Measurements from ENCODE around the gene DHRS1. TPM values are rescaled to one million over a fixed set of nuclear protein-coding genes. Genes with fewer than 3 reads are reported as not detected.

The DHRS1 gene
- total RNA-seq, 1 experiment from 2014 or later = 41.4 TPM

GRCh38 chr14:24262821-24263733, 36.5 kb downstream of the DHRS1 start, which contains the start of gene TGM1:
Gene TGM1, minus strand, starts transcription at chr14:24263177. Its CDS starts 825 bp downstream, at chr14:24262352.
- DNase-seq = peak in 1 of 2 experiments; percentile 29
- Histone ChIP-seq H2AFZ (no peak within 1 kb of the TSS), H3K9me2 (ENCODE audit: insufficient read depth) (no peaks in the 10 kb centered on the region), H3K4me1 (replicated peaks; ENCODE audit: insufficient read depth) (no peaks in the 10 kb centered on the region), H4K20me1 (ENCODE audit: insufficient read depth) (no peaks in the 10 kb centered on the region), H3K4me3 (no peak within 1 kb of the TSS), H3K27me3 (ENCODE audit: insufficient read depth, low read depth) (no peaks in the 10 kb centered on the region), H3F3A (ENCODE audit: insufficient read depth, low read depth) (no peaks in the 10 kb centered on the region), H3K9me3 (ENCODE audit: insufficient read depth, low read depth) (no peaks in the 10 kb centered on the region), H3K36me3 (ENCODE audit: low read depth) (no peaks in the 10 kb centered on the region), H3K4me2 (no peak within 1 kb of the TSS), H3K27ac (no peak within 1 kb of the TSS), H3K79me2 (ENCODE audit: low read depth) (no peaks in the 10 kb centered on the region)
- no TSS peak for BruUV-seq (replicated peaks)
- TF ChIP-seq CTCF (conservative IDR thresholded peaks at IDR 0.05) (no peak), EZH2 (IDR thresholded peaks at IDR 0.05; ENCODE audit: low read depth) (no peak)
- ChIA-PET POLR2A (ENCODE audit: unreplicated experiment) (no interaction called here), CTCF (interaction anchor here (1.2 kb wide), 1 partner anchor 11 kb away, joined by 3 read pairs; no protein-coding TSS in a partner anchor)
- intact Hi-C loops (cut with micrococcal nuclease; ENCODE audit: unreplicated experiment) = no loop called here

GRCh38 chr14:24261969-24262327, 37.6 kb downstream of the DHRS1 start:
- Histone ChIP-seq H2AFZ (no peak overlapping the region), H3K4me3 (no peak overlapping the region), H3K27me3 (ENCODE audit: insufficient read depth, low read depth) (no peaks in the 10 kb centered on the region), H3K36me3 (ENCODE audit: low read depth) (no peaks in the 10 kb centered on the region), H3K4me1 (replicated peaks; ENCODE audit: insufficient read depth) (no peaks in the 10 kb centered on the region), H3K27ac (no peak overlapping the region), H4K20me1 (ENCODE audit: insufficient read depth) (no peaks in the 10 kb centered on the region), H3K79me2 (ENCODE audit: low read depth) (no peaks in the 10 kb centered on the region), H3K4me2 (no peak overlapping the region), H3K9me2 (ENCODE audit: insufficient read depth) (no peaks in the 10 kb centered on the region), H3K9me3 (ENCODE audit: insufficient read depth, low read depth) (no peaks in the 10 kb centered on the region), H3F3A (ENCODE audit: insufficient read depth, low read depth) (no peaks in the 10 kb centered on the region)
- TF ChIP-seq CTCF (conservative IDR thresholded peaks at IDR 0.05) (no peak), EZH2 (IDR thresholded peaks at IDR 0.05; ENCODE audit: low read depth) (no peak)
- no TSS peak for BruUV-seq (replicated peaks)
- intact Hi-C loops (cut with micrococcal nuclease; ENCODE audit: unreplicated experiment) = no loop called here
- POLR2A ChIA-PET (ENCODE audit: unreplicated experiment) = no interaction called here
- no peak for DNase-seq
- CTCF ChIA-PET = no interaction called here

GRCh38 chr14:24261256-24261968, 38.2 kb downstream of the DHRS1 start:
- H3K4me1 ChIP-seq (replicated peaks; ENCODE audit: insufficient read depth) = no peaks in the 10 kb centered on the region
- intact Hi-C loops (cut with micrococcal nuclease; ENCODE audit: unreplicated experiment) = no loop called here

More at GRCh38 chr14:24261256-24261968, 38.2 kb downstream of the DHRS1 start:
- no peak for DNase-seq
- no peaks in the 10 kb centered on the region for H3K9me2 ChIP-seq (ENCODE audit: insufficient read depth)
- no peaks in the 10 kb centered on the region for H3F3A ChIP-seq (ENCODE audit: insufficient read depth, low read depth)
- no TSS peak for BruUV-seq (replicated peaks)
- H3K79me2 ChIP-seq (ENCODE audit: low read depth) = no peaks in the 10 kb centered on the region
- no peak overlapping the region for H2AFZ ChIP-seq
- H3K4me2 ChIP-seq = no peak overlapping the region
- H3K9me3 ChIP-seq (ENCODE audit: insufficient read depth, low read depth) = no peaks in the 10 kb centered on the region
- no peak overlapping the region for H3K27ac ChIP-seq
- POLR2A ChIA-PET (ENCODE audit: unreplicated experiment) = no interaction called here
- H3K27me3 ChIP-seq (ENCODE audit: insufficient read depth, low read depth) = no peaks in the 10 kb centered on the region
- CTCF ChIA-PET = no interaction called here
- no peaks in the 10 kb centered on the region for H4K20me1 ChIP-seq (ENCODE audit: insufficient read depth)
- no peak for TF ChIP-seq EZH2 (IDR thresholded peaks at IDR 0.05; ENCODE audit: low read depth)
- TF ChIP-seq CTCF (conservative IDR thresholded peaks at IDR 0.05) = no peak
- no peaks in the 10 kb centered on the region for H3K36me3 ChIP-seq (ENCODE audit: low read depth)
- H3K4me3 ChIP-seq = no peak overlapping the region

All from PC-9 (cell line).